ENCODE results near the gene CELF5.
A peak's percentile ranks its signal among the peaks of the same experiment; 100 is the strongest.

CELF5 gene

DNA sequence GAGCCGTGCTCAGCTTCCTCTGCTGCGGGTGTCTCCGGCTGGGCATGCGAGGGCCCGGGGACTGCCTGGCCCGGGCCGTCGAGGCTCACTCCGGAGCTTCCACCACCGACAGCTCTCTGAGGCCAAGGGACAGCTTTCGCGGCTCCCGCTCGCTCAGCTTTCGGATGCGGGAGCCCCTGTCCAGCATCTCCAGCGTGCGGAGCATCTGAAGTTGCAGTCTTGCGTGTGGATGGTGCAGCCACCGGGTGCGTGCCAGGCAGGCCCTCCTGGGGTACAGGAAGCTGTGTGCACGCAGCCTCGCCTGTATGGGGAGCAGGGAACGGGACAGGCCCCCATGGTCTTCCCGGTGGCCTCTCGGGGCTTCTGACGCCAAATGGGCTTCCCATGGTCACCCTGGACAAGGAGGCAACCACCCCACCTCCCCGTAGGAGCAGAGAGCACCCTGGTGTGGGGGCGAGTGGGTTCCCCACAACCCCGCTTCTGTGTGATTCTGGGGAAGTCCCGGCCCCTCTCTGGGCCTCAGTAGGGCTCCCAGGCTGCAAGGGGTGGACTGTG lies 44.6 kb upstream of the CELF5 start:
- no peak for DNase-seq (ENCODE audit: low read depth)
- H3K4me3 ChIP-seq (ENCODE audit: control insufficient read depth, low read depth, low read length), result no peak overlapping the region

DNA sequence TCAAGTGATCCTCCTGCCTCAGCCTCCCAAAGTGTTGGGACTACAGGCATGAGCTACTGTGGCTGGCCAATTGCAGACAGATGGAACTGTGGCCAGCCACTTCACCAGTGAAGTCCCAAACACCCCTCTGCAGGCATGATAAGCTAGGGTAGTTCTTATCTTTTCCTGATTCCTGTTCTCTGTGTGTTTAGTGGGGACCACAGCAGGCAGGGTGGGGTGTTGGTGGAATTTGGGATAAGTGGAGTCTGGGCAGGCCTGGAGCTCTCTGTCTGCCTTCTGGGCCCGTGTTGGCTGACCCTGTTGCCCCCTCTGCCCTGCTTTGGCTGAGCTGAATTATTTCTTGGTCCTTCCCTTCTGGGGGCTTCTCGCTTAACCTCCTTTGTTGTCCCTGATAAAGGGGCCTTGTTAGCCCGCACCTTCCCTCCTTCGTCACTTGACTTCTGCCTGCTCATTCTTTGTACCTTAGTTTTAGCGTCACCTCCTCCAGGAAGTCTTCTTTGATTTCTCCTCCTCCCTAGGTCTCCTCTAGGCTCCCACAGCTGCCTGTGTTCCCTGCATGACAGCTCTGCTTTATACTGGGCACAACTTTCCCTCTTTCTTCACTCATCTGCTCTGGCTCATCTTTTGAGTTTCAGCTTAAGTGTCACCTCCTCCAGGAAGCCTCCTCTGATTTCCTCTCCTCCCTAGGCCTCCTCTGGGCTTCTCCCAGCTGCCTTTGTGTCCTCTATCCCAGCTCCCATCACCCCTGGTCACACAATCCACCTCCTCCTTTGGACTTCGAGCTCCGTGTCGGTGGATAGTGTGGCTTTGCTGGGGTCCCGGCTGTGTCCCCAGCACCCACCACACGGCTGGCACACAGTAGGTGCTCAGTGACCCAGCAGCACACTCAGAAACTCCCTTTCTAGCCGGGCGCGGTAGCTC lies 40.5 kb upstream of the CELF5 start:
- no peak overlapping the region for H3K4me3 ChIP-seq (ENCODE audit: control insufficient read depth, low read depth, low read length)
- TF ChIP-seq, protein P1, sequence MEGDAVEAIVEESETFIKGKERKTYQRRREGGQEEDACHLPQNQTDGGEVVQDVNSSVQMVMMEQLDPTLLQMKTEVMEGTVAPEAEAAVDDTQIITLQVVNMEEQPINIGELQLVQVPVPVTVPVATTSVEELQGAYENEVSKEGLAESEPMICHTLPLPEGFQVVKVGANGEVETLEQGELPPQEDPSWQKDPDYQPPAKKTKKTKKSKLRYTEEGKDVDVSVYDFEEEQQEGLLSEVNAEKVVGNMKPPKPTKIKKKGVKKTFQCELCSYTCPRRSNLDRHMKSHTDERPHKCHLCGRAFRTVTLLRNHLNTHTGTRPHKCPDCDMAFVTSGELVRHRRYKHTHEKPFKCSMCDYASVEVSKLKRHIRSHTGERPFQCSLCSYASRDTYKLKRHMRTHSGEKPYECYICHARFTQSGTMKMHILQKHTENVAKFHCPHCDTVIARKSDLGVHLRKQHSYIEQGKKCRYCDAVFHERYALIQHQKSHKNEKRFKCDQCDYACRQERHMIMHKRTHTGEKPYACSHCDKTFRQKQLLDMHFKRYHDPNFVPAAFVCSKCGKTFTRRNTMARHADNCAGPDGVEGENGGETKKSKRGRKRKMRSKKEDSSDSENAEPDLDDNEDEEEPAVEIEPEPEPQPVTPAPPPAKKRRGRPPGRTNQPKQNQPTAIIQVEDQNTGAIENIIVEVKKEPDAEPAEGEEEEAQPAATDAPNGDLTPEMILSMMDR (IDR thresholded peaks at IDR 0.05; ENCODE audit: control insufficient read depth, insufficient read depth, low read depth, low read length, missing control alignments), result no peak
- no peak for DNase-seq (ENCODE audit: low read depth)

More for the DNA sequence above, 44.6 kb upstream of the CELF5 start:
- TF ChIP-seq, protein P1 (IDR thresholded peaks at IDR 0.05; ENCODE audit: control insufficient read depth, insufficient read depth, low read depth, low read length, missing control alignments), result no peak

DNA sequence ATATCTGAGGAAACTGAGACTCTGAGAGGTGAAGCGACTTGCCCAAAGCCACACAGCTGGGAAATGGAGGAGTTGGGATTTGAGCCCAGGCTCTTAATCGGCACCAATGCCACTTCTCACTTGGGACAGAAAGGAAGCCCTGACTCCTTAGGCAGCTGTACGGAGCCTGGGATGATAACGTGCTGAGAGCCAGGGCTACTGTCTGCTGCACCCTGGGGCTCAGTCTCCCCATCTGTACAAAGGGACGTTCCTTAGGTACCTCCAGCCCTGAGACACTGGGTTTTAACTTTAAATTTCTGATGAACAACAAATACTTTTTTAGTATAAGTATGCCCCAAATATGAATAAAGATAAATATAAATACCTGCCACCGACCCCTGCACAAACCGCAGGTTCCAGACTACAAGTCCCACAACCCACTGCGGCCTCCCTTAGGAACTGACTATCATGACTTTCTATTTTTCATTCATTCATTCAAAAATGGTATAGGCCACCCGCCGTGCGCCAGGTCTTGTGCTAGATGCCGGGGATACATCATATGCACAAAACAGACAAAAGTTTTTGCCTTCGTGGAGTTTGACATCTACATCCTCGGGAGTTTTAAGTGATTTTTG lies 39.5 kb upstream of the CELF5 start:
- peak; percentile 8 for DNase-seq (ENCODE audit: low read depth)
- H3K4me3 ChIP-seq (ENCODE audit: control insufficient read depth, low read depth, low read length), result peak overlapping the region; percentile 61
- TF ChIP-seq, protein P1 (IDR thresholded peaks at IDR 0.05; ENCODE audit: control insufficient read depth, insufficient read depth, low read depth, low read length, missing control alignments), result no peak

DNA sequence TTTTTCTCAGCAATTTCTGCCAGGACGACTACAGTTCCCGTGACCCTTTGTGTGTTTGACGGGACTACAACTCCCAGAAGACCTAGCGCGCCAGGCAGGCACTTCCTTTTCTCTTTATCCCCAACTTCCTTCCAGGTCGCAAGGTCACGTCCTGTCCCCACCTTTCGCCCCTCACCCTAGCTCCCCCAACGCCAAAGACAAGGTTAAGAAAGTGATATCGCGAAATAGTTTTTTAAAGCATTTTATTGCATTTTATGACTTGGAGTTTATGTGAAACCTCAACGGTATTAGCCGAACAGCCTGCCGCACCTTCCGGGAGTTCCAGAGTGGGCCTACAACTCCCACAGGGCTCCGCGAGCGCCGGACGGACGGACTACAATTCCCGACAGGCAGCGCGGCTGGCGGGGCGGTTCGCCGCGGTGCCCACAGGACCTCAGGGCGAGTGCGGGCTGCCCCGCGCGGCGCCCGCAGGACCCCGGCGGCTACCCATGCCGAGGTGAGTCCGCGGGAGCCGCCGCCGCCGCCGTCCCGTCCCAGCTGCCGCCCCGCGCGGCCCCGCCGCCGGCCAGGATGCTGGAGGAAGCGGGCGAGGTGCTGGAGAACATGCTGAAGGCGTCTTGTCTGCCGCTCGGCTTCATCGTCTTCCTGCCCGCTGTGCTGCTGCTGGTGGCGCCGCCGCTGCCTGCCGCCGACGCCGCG lies 38.9 kb upstream of the CELF5 start, which contains the start of gene NCLN:
TSS of gene NCLN (plus strand) at position 470 of the 699 bp plus-strand sequence. CDS start at position 571, 101 bp downstream.
- peak; percentile 63 for DNase-seq (ENCODE audit: low read depth)
- TF ChIP-seq, protein P1 (IDR thresholded peaks at IDR 0.05; ENCODE audit: control insufficient read depth, insufficient read depth, low read depth, low read length, missing control alignments), result no peak
- H3K4me3 ChIP-seq (ENCODE audit: control insufficient read depth, low read depth, low read length), result peak within 1 kb of the TSS; percentile 63

DNA sequence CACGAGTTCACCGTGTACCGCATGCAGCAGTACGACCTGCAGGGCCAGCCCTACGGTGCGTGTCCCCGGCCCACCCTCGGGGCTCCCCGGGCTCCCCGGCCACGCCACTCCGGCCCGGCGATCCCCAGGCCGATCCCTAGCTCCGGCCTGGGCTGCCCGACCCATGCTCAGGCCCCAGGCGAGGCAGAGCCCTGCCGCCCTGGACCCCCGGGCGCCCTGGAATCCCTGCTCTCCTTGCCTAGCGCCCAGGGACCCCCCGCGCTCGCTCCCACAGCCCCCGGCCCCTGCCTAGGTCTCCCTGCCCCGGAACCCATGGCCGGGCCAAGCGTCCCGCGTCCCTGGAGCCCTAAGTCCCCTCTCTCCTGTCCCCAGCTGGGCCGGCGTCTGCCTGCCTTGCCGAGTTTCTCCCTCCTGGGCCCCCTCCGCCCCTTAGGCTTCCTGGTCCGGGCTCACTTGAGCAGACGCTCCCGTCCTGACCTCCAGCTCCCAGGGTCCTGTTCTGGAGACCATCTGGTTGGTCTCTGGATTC lies 38.2 kb upstream of the CELF5 start:
- peak overlapping the region; percentile 63 for H3K4me3 ChIP-seq (ENCODE audit: control insufficient read depth, low read depth, low read length)
- TF ChIP-seq, protein P1 (IDR thresholded peaks at IDR 0.05; ENCODE audit: control insufficient read depth, insufficient read depth, low read depth, low read length, missing control alignments), result no peak
- DNase-seq (ENCODE audit: low read depth), result no peak

All from AG09309 (cell line).